ENCODE data around the gene MAP3K3. TPM values are rescaled to one million over a fixed set of nuclear protein-coding genes. Genes with fewer than 3 reads are reported as not detected.

MAP3K3 gene
- total RNA-seq, 1 donor from 2014 or later: 26.2 TPM

DNA sequence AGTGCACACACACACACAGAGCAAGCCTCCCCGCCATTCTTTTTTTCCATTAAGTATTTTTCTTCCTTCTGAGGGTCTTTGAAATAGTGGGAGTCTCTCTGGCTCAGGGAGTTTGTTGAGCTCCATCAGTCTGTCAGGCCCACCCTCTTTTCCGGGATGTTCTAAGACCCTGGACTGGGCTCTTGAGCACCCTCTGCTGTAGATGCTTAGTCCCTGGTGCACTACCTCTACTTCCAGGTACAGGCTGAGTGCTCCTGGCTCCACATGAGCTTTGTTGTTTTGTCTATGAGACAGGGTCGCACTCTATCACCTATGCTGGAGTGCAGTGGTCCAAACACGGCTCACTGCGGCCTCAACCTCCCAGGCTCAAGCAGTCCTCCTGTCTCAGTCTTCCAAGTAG, 57.0 kb downstream of the MAP3K3 start:
- no peak for DNase-seq (ENCODE audit: extremely low spot score, unreplicated experiment)
- peaks cover 19% of the 10 kb centered on the region for H3K36me3 Mint-ChIP-seq
- no peaks in the 10 kb centered on the region for H3K27me3 Mint-ChIP-seq
- H3K27ac Mint-ChIP-seq: no peak overlapping the region
- H3K9me3 Mint-ChIP-seq: no peaks in the 10 kb centered on the region
- no peak overlapping the region for H3K4me3 Mint-ChIP-seq
- TF ChIP-seq, protein P1, sequence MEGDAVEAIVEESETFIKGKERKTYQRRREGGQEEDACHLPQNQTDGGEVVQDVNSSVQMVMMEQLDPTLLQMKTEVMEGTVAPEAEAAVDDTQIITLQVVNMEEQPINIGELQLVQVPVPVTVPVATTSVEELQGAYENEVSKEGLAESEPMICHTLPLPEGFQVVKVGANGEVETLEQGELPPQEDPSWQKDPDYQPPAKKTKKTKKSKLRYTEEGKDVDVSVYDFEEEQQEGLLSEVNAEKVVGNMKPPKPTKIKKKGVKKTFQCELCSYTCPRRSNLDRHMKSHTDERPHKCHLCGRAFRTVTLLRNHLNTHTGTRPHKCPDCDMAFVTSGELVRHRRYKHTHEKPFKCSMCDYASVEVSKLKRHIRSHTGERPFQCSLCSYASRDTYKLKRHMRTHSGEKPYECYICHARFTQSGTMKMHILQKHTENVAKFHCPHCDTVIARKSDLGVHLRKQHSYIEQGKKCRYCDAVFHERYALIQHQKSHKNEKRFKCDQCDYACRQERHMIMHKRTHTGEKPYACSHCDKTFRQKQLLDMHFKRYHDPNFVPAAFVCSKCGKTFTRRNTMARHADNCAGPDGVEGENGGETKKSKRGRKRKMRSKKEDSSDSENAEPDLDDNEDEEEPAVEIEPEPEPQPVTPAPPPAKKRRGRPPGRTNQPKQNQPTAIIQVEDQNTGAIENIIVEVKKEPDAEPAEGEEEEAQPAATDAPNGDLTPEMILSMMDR (conservative IDR thresholded peaks at IDR 0.05): no peak
- H3K4me1 Mint-ChIP-seq (ENCODE audit: unreplicated experiment): peaks cover 30% of the 10 kb centered on the region

DNA sequence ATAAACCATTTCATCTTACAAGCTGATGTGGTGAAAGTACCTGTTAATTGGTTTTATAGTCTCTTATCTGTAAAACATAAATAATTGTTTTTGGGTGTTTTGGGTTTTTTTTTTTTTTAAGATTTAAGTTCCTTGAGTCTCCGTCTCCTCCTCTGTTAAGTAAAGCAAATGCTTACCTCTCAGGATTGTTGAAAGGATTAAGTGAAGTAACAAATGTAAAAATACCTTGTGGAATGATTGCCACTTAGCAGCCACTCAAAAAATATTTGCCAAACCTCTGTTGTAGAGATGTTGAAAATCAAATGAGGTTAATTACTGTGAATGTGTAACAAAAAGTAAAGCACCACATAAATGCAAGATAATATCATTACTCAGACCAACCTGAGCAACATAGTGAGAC, 58.5 kb downstream of the MAP3K3 start:
- Mint-ChIP-seq H3K4me1 (ENCODE audit: unreplicated experiment) (peaks cover 16% of the 10 kb centered on the region), H3K27ac (no peak overlapping the region), H3K9me3 (no peaks in the 10 kb centered on the region), H3K36me3 (peaks cover 20% of the 10 kb centered on the region), H3K27me3 (no peaks in the 10 kb centered on the region), H3K4me3 (no peak overlapping the region)
- TF ChIP-seq, protein P1 (conservative IDR thresholded peaks at IDR 0.05): no peak
- DNase-seq (ENCODE audit: extremely low spot score, unreplicated experiment): no peak

DNA sequence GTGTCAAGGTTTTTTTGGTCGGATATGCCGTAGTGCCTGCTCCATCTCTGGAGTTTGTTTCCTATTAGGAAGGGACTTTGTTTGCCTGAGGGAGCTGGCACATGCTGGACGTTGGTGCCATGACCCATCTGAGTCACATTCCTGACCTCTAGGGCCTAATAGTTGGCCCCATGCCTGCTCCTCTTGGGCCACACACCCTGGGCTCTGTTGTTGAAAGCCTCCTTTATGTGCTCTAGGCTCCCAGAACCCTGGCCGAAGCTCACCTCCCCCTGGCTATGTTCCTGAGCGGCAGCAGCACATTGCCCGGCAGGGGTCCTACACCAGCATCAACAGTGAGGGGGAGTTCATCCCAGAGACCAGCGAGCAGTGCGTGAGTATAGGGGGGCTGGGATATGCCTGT, 59.3 kb downstream of the MAP3K3 start:
- no peaks in the 10 kb centered on the region for H3K27me3 Mint-ChIP-seq
- H3K36me3 Mint-ChIP-seq: peaks cover 24% of the 10 kb centered on the region
- no peaks in the 10 kb centered on the region for H3K9me3 Mint-ChIP-seq
- no peak overlapping the region for H3K27ac Mint-ChIP-seq
- H3K4me1 Mint-ChIP-seq (ENCODE audit: unreplicated experiment): peaks cover 8% of the 10 kb centered on the region
- no peak for DNase-seq (ENCODE audit: extremely low spot score, unreplicated experiment)
- H3K4me3 Mint-ChIP-seq: no peak overlapping the region
- TF ChIP-seq, protein P1 (conservative IDR thresholded peaks at IDR 0.05): no peak

DNA sequence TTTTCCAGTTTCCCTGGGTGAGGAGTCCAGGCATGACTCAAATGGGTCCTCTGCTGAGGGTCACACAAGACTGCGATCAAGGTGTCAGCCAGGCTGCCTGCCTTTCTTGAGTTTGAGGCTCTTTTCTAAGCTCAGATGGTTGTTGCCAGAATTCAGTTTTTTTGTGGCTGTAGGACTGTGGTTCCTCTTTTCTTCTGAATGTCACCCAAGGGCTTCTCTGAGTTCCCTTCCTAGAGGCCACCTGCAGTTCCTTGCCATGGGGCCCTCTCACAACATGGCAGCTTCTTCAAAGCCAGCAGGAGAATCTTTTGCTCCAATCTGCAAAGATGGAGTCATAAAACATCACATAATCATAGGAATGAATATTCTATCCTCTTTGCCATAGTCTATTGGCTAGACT, 60.2 kb downstream of the MAP3K3 start:
- Mint-ChIP-seq H3K9me3 (no peaks in the 10 kb centered on the region), H3K4me3 (no peak overlapping the region), H3K4me1 (ENCODE audit: unreplicated experiment) (peaks cover 7% of the 10 kb centered on the region), H3K27ac (no peak overlapping the region), H3K27me3 (no peaks in the 10 kb centered on the region), H3K36me3 (peaks cover 24% of the 10 kb centered on the region)
- no peak for DNase-seq (ENCODE audit: extremely low spot score, unreplicated experiment)
- TF ChIP-seq, protein P1 (conservative IDR thresholded peaks at IDR 0.05): no peak

DNA sequence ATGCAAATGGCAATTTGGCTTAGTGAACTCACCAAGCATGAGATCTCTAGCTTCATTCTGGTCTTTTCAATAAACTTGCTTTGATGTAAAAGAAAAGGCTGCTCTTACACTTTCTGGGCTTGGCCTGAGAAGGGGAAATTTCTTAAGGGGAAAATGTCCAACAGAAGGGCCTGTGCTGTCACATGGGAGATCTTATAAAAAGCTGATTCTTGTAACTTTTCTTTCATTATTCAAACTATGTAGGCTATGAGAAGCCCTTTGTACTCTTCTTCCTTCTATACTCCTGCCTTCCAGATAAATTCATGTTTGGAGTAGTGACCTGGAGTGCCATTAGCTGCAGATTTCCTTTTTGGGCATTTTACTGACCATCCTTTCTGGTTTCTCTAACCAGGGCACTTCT, 60.8 kb downstream of the MAP3K3 start:
- H3K27me3 Mint-ChIP-seq: no peaks in the 10 kb centered on the region
- TF ChIP-seq, protein P1 (conservative IDR thresholded peaks at IDR 0.05): no peak
- H3K4me1 Mint-ChIP-seq (ENCODE audit: unreplicated experiment): peaks cover 7% of the 10 kb centered on the region

DNA sequence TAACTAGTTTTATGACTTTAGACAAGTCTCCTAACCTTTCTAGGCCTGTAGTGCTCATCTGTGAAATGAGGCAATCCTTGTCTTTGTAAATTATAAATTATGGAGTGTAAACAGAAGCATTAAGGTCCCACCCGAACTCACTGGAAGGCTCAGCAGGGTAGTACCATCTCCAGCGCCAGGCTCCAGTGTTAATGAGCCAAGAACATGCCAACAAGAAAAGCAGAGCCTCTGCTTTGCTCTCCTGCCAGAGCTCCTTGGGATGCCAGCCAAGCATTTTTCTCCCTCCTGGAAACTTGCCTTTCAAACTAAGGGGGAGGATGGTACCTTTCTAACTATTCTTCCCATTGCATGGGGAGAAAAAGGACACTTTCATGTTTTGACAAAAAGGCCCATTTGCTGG, 62.8 kb downstream of the MAP3K3 start:
- H3K4me1 Mint-ChIP-seq (ENCODE audit: unreplicated experiment): peaks cover 7% of the 10 kb centered on the region
- TF ChIP-seq, protein P1 (conservative IDR thresholded peaks at IDR 0.05): no peak

More for the DNA sequence above, 60.8 kb downstream of the MAP3K3 start:
- peaks cover 25% of the 10 kb centered on the region for H3K36me3 Mint-ChIP-seq
- no peak for DNase-seq (ENCODE audit: extremely low spot score, unreplicated experiment)
- no peaks in the 10 kb centered on the region for H3K9me3 Mint-ChIP-seq
- H3K4me3 Mint-ChIP-seq: no peak overlapping the region
- H3K27ac Mint-ChIP-seq: no peak overlapping the region

More for the DNA sequence above, 62.8 kb downstream of the MAP3K3 start:
- peaks cover 22% of the 10 kb centered on the region for H3K36me3 Mint-ChIP-seq
- H3K27ac Mint-ChIP-seq: no peak overlapping the region
- no peak for DNase-seq (ENCODE audit: extremely low spot score, unreplicated experiment)
- H3K4me3 Mint-ChIP-seq: no peak overlapping the region
- H3K9me3 Mint-ChIP-seq: no peaks in the 10 kb centered on the region
- no peaks in the 10 kb centered on the region for H3K27me3 Mint-ChIP-seq

All from type B pancreatic cell (in vitro differentiated cells).